Spleen (tissue), 11 donors: Measurements from ENCODE around the gene CCDC177. TPM values are rescaled to one million over a fixed set of nuclear protein-coding genes. Genes with fewer than 3 reads are reported as not detected.

Experiments
- DNase-seq: peaks from one replicate; pipeline ENCODE4 v3.0.0-alpha.2; 2020
- H3K27ac ChIP-seq, 8 donors: fragments of 200-600 bp; sonication (generic) in 7 of 8; 1 replicate in 4 of 8; 2 replicates in 4 of 8; pipeline versions ENCODE4 v1.5.0 to v1.8.0; 2016 to 2021; ENCODE audit warnings: inconsistent platforms in 4 of 8, mild to moderate bottlenecking in 4 of 8, moderate library complexity in 1 of 8
- H3K27me3 ChIP-seq, 7 donors: fragments of 200-600 bp; sonication (generic) in 6 of 7; replicated peaks in 1 of 7; 1 replicate in 4 of 7; 2 replicates in 3 of 7; pipeline versions ENCODE4 v1.5.0 to v1.8.0; 2016 to 2021; ENCODE audit warnings: inconsistent platforms in 3 of 7, mild to moderate bottlenecking in 1 of 7
- H3K36me3 ChIP-seq, 6 donors: fragments of 200-600 bp; sonication (generic) in 5 of 6; 1 replicate in 4 of 6; 2 replicates in 2 of 6; pipeline versions ENCODE4 v1.5.0 to v1.8.0; 2016 to 2021; ENCODE audit warnings: inconsistent platforms in 2 of 6
- H3K4me1 ChIP-seq, 6 donors: fragments of 200-600 bp; sonication (generic) in 5 of 6; 1 replicate in 3 of 6; 2 replicates in 3 of 6; pipeline versions ENCODE4 v1.5.0 to v1.8.0; 2016 to 2021; ENCODE audit warnings: inconsistent platforms in 3 of 6
- H3K4me3 ChIP-seq, 8 donors: fragments of 200-600 bp; sonication (generic) in 7 of 8; 1 replicate in 4 of 8; 2 replicates in 4 of 8; pipeline versions ENCODE4 v1.5.0 to v1.8.0; 2016 to 2021; ENCODE audit warnings: inconsistent platforms in 4 of 8, mild to moderate bottlenecking in 4 of 8, moderate library complexity in 2 of 8
- H3K9me3 ChIP-seq, 8 donors: fragments of 200-600 bp; sonication (generic) in 7 of 8; 1 replicate in 4 of 8; 2 replicates in 4 of 8; pipeline versions ENCODE4 v1.5.0 to v1.8.0; 2016 to 2021; ENCODE audit warnings: inconsistent platforms in 4 of 8
- POLR2A ChIP-seq, 3 donors: fragments of 450-650 bp; IDR thresholded peaks; one replicate each; pipeline ENCODE4 v1.5.1; 2017; ENCODE audit warnings: antibody characterized with exemption in 3 of 3, mild to moderate bottlenecking in 1 of 3
- POLR2AphosphoS5 ChIP-seq, 3 donors: sonication (generic); formaldehyde crosslinking; IDR thresholded peaks; one replicate each; pipeline ENCODE4 v1.5.1; 2017; ENCODE audit warnings: antibody characterized with exemption in 3 of 3
- WGBS, 5 donors: extraction: QIAGEN DNeasy Blood & Tissue Kit in 3 of 5; methylation state at CpG; one replicate each; pipeline versions ENCODE4 v1.1.5 to v1.1.7; 2013 to 2018; 5-methylcytosine and 5-hydroxymethylcytosine counted together
- intact Hi-C: fragments of 100-400 bp; cut with DNase I; formaldehyde crosslinking; loops from one replicate; pipeline ENCODE4 v1.15.0; 2023; ENCODE audit warnings: low total_unique reads
- polyA plus RNA-seq, 3 donors: library from polyadenylated mRNA; stranded (reverse); fragments of 200-250 nt; gene quantifications; one replicate each; pipeline ENCODE4 v1.2.1, GENCODE V29; 2013
- total RNA-seq, 7 donors: library from RNA; depleted of rRNA in 3 of 7; stranded (reverse); fragments of >200 nt in 3 of 7; fragmentation: NEBNext Ultra II Directional in 4 of 7; extraction: Animal tissue kit (Norgen Biotek cat#: 25700) in 4 of 7; gene quantifications; one replicate each; pipeline versions ENCODE4 v1.1.0 to v1.2.1, GENCODE V29; 2016 to 2021
- TF ChIP-seq, protein P1 (sequence below), 11 experiments: fragments of 200-600 bp in 7 of 11; fragments of 450-650 bp in 4 of 11; sonication (generic) in 4 of 11; IDR thresholded peaks in 8 of 11; conservative IDR thresholded peaks in 3 of 11; 1 replicate in 7 of 11; 2 replicates in 4 of 11; pipeline versions ENCODE4 v1.4.0 to v1.8.0; 2016 to 2021; ENCODE audit warnings: antibody characterized with exemption in 11 of 11, inconsistent platforms in 4 of 11, mild to moderate bottlenecking in 1 of 11
- donor health status: healthy with polysubstance abuse.
- donor health status: DM: no; HTN: no; CAD: no; lungs with moderate emphysema.
- donor health status: DM: no; HTN: no; CAD: no.
- donor health status: Bipolar disorder and iron deficiency.
- donor health status: healthy.
- donor health status: DM: no; HTN: no; CAD: no.
- donor health status: DM: yes; HTN: yes; CAD: no.

CCDC177 gene
- total and polyA plus RNA-seq, 10 donors, result not detected

- Histone ChIP-seq H3K36me3 (no peaks in the 10 kb centered on the region), H3K4me1 (peaks cover 77 to 91% (median 88%) of the 10 kb centered on the region in 6 donors), H3K4me3 (peak overlapping the region in 6 of 8 donors; percentile 12 to 90 (median 72)), H3K27ac (peak overlapping the region; percentile 95 to 100 (median 98)), H3K27me3 (no peaks in the 10 kb centered on the region), H3K9me3 (no peaks in the 10 kb centered on the region)
- no peak for DNase-seq
- 40 to 49% (median 43%) methylated on average over 5 of the region's 5 CpGs for WGBS, 5 donors
- TF ChIP-seq POLR2A (IDR thresholded peaks at IDR 0.05) (no peak), POLR2AphosphoS5 (IDR thresholded peaks at IDR 0.05) (no peak)
- TF ChIP-seq, protein P1, sequence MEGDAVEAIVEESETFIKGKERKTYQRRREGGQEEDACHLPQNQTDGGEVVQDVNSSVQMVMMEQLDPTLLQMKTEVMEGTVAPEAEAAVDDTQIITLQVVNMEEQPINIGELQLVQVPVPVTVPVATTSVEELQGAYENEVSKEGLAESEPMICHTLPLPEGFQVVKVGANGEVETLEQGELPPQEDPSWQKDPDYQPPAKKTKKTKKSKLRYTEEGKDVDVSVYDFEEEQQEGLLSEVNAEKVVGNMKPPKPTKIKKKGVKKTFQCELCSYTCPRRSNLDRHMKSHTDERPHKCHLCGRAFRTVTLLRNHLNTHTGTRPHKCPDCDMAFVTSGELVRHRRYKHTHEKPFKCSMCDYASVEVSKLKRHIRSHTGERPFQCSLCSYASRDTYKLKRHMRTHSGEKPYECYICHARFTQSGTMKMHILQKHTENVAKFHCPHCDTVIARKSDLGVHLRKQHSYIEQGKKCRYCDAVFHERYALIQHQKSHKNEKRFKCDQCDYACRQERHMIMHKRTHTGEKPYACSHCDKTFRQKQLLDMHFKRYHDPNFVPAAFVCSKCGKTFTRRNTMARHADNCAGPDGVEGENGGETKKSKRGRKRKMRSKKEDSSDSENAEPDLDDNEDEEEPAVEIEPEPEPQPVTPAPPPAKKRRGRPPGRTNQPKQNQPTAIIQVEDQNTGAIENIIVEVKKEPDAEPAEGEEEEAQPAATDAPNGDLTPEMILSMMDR (IDR thresholded peaks at IDR 0.05 in 8 of 11, conservative IDR thresholded peaks at IDR 0.05 in 3 of 11), result no peak
- intact Hi-C loops, result no loop called here
Measured at GRCh38 chr14:69615121-69615495, 40.4 kb upstream of the CCDC177 start.

GRCh38 chr14:69614592-69614991, 39.9 kb upstream of the CCDC177 start:
- DNase-seq, result peak; percentile 87
- peaks cover 76 to 91% (median 87%) of the 10 kb centered on the region in 6 donors for H3K4me1 ChIP-seq

DNA sequence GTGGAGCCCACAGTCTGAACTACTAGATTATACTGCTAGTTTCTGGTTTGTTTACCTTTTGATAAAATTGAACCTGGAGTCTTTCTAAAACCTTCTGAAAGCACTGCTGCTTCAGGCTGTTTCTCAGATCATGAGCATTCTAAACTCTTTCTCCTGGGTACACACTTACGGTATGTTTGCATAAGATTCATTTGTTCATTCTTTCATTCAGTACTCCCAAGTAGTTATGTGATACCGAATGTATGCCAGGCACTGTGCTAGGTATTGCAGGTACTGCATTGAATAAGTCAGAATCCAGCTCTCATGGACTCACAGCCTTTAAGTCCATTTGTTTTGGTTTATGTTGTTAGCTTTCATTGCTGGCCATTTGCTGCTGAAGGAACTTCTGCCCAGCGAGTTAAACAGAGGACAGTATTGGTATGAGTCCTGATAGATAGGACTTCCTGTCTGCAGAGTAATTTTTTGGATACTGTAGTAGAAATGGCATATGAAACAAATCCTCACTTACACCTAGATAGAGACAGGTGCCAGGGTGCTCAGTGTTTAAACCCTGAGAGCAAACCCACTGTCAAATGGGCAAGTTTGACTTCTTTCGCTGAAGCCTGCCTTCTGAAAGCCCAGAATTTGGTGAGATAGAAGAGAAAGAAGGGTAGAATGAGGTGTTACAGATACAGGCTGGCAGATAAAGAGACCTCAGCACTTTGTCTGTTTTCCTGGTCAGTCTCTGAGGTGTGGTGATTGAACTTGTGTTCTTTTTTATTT, 38.8 kb upstream of the CCDC177 start:
- Histone ChIP-seq H3K36me3 (no peaks in the 10 kb centered on the region), H3K4me1 (peaks cover 65 to 81% (median 76%) of the 10 kb centered on the region in 6 donors), H3K9me3 (no peaks in the 10 kb centered on the region), H3K27me3 (no peaks in the 10 kb centered on the region), H3K27ac (peak overlapping the region; percentile 95 to 100 (median 98)), H3K4me3 (peak overlapping the region; percentile 56 to 90 (median 78))
- intact Hi-C loops, result no loop called here
- WGBS, 5 donors, result 47 to 66% (median 59%) methylated on average over 4 of the region's 4 CpGs
- TF ChIP-seq, protein P1 (IDR thresholded peaks at IDR 0.05 in 8 of 11, conservative IDR thresholded peaks at IDR 0.05 in 3 of 11), result no peak
- TF ChIP-seq POLR2AphosphoS5 (IDR thresholded peaks at IDR 0.05) (no peak), POLR2A (IDR thresholded peaks at IDR 0.05) (no peak)
- no peak for DNase-seq

More at GRCh38 chr14:69614592-69614991, 39.9 kb upstream of the CCDC177 start:
- peak in 1 of 3 donors; percentile 87 for TF ChIP-seq POLR2AphosphoS5 (IDR thresholded peaks at IDR 0.05)
- TF ChIP-seq POLR2A (IDR thresholded peaks at IDR 0.05), result peak in 1 of 3 donors; percentile 14
- TF ChIP-seq, protein P1 (IDR thresholded peaks at IDR 0.05 in 8 of 11, conservative IDR thresholded peaks at IDR 0.05 in 3 of 11), result no peak
- intact Hi-C loops, result no loop called here
- Histone ChIP-seq H3K36me3 (no peaks in the 10 kb centered on the region), H3K4me3 (peak overlapping the region in 6 of 8 donors; percentile 12 to 90 (median 72)), H3K9me3 (no peaks in the 10 kb centered on the region), H3K27me3 (no peaks in the 10 kb centered on the region), H3K27ac (peak overlapping the region; percentile 95 to 100 (median 98))
- WGBS, 5 donors, result 5 to 11% (median 7%) methylated on average over 2 of the region's 2 CpGs

DNA sequence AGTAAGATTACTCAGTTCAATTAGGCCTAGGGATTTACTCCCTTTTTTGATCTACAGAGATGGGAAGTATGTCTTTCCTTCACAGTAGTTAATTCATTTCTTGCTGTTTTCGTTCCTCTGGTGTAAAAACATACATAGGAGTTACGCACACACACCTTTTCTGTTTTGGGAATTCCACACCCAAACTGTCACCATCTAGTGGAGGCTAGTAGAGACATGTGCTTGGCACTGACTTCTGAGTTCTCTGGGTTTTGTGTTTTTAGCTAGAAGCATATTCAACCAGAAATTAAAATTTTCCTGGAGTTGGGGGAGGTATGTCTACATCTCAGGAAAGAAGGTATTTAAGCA, 38.1 kb upstream of the CCDC177 start:
- WGBS, 5 donors, result 11 to 26% (median 18%) methylated on average over 2 of the region's 2 CpGs
- no peaks in the 10 kb centered on the region for H3K9me3 ChIP-seq
- TF ChIP-seq, protein P1 (IDR thresholded peaks at IDR 0.05 in 8 of 11, conservative IDR thresholded peaks at IDR 0.05 in 3 of 11), result no peak
- no peak for TF ChIP-seq POLR2AphosphoS5 (IDR thresholded peaks at IDR 0.05)
- TF ChIP-seq POLR2A (IDR thresholded peaks at IDR 0.05), result no peak
- DNase-seq, result no peak
- no peaks in the 10 kb centered on the region for H3K36me3 ChIP-seq
- no peaks in the 10 kb centered on the region for H3K27me3 ChIP-seq
- peak overlapping the region; percentile 95 to 100 (median 98) for H3K27ac ChIP-seq
- intact Hi-C loops, result no loop called here
- H3K4me3 ChIP-seq, result peak overlapping the region; percentile 56 to 90 (median 78)
- H3K4me1 ChIP-seq, result peaks cover 58 to 73% (median 69%) of the 10 kb centered on the region in 6 donors
